ENCODE measurements around the gene ATP2C2. TPM values are rescaled to one million over a fixed set of nuclear protein-coding genes. Genes with fewer than 3 reads are reported as not detected.

The ATP2C2 gene
- total RNA-seq, 1 donor = not detected

GRCh38 chr16:84513666-84514065, 145.3 kb downstream of the ATP2C2 start:
- DNase-seq (ENCODE audit: insufficient read length, low spot score, missing footprints) = no peak
- no peaks in the 10 kb centered on the region for H3K27me3 ChIP-seq (ENCODE audit: insufficient read depth, low read length)
- TF ChIP-seq CTCF (IDR thresholded peaks at IDR 0.05; ENCODE audit: extremely low read depth, low read depth, low read length) = no peak
- no peak overlapping the region for H3K4me2 ChIP-seq (ENCODE audit: insufficient read depth, low read length)
- H3K27ac ChIP-seq (ENCODE audit: low read depth, low read length) = no peak overlapping the region
- H2AFZ ChIP-seq (ENCODE audit: low read length) = no peak overlapping the region
- no peak overlapping the region for H3K4me3 ChIP-seq (ENCODE audit: insufficient read depth, low read length)
- no peaks in the 10 kb centered on the region for H3K9me3 ChIP-seq (ENCODE audit: low read depth, low read length)
- peaks cover 28% of the 10 kb centered on the region for H3K4me1 ChIP-seq (ENCODE audit: insufficient read depth, low read length)
- no peaks in the 10 kb centered on the region for H3K36me3 ChIP-seq (ENCODE audit: insufficient read depth, low read length)
- H3K79me2 ChIP-seq (ENCODE audit: insufficient read depth, low read length) = no peaks in the 10 kb centered on the region
- H4K20me1 ChIP-seq (ENCODE audit: insufficient read depth, low read length) = no peaks in the 10 kb centered on the region

Other genes with a start within 250 kb of the ATP2C2 start
- 18.1 and 18.9 TPM in 2 replicates for gene HSDL1, start 223.4 kb upstream of the ATP2C2 start, total RNA-seq
- gene DNAAF1, start 223.2 kb upstream of the ATP2C2 start, total RNA-seq = 0.29 and 0.36 TPM in 2 replicates
- 19.5 and 20.6 TPM in 2 replicates for gene TAF1C, start 181.5 kb upstream of the ATP2C2 start, total RNA-seq
- gene ADAD2, start 177.4 kb upstream of the ATP2C2 start, total RNA-seq = under 0.01 TPM in 1 of 2 replicates, not detected in the other
- not detected in 2 replicates for gene KCNG4, start 128.5 kb upstream of the ATP2C2 start, total RNA-seq
- gene WFDC1, start 73.7 kb upstream of the ATP2C2 start, total RNA-seq = not detected in 2 replicates
- 24.2 and 27.7 TPM in 2 replicates for gene MEAK7, start 136.1 kb downstream of the ATP2C2 start, total RNA-seq
- 145 and 170 TPM in 2 replicates for gene COTL1, start 249.5 kb downstream of the ATP2C2 start, total RNA-seq

Measured in osteoblast (primary cell).